Esophagus squamous epithelium (tissue), 5 donors: ENCODE results near the gene IRF2BP2. TPM values are rescaled to one million over a fixed set of nuclear protein-coding genes. Genes with fewer than 3 reads are reported as not detected.

Experiments
- DNase-seq: peaks from one replicate; lab custom pipeline; 2025; lab: John Stamatoyannopoulos, UW
- H3K27ac ChIP-seq, 4 donors: fragments of 200-600 bp; sonication (generic); one replicate each; pipeline ENCODE4 v1.5.1; 2016 to 2019; ENCODE audit warnings: mild to moderate bottlenecking in 1 of 4
- H3K27me3 ChIP-seq, 4 donors: fragments of 200-600 bp; sonication (generic); 1 replicate in 3 of 4; 2 replicates in 1 of 4; pipeline versions ENCODE4 v1.5.1 to v1.6.0; 2017 to 2021; ENCODE audit warnings: antibody characterized with exemption in 1 of 4
- H3K36me3 ChIP-seq, 3 donors: fragments of 200-600 bp; sonication (generic); one replicate each; pipeline ENCODE4 v1.5.1; 2016 to 2019
- H3K4me1 ChIP-seq, 3 donors: fragments of 200-600 bp; sonication (generic); one replicate each; pipeline ENCODE4 v1.5.1; 2017 to 2019
- H3K4me3 ChIP-seq, 4 donors: fragments of 200-600 bp; sonication (generic); 1 replicate in 3 of 4; 2 replicates in 1 of 4; pipeline ENCODE4 v1.5.1; 2016 to 2019; ENCODE audit warnings: mild to moderate bottlenecking in 2 of 4, moderate library complexity in 1 of 4
- H3K9me3 ChIP-seq, 3 donors: fragments of 200-600 bp; sonication (generic); one replicate each; pipeline ENCODE4 v1.5.1; 2016 to 2019
- POLR2A ChIP-seq, 4 donors: fragments of 450-650 bp; IDR thresholded peaks; one replicate each; pipeline ENCODE4 v1.6.1; 2017; ENCODE audit warnings: antibody characterized with exemption in 4 of 4, mild to moderate bottlenecking in 4 of 4, moderate library complexity in 3 of 4
- WGBS, 2 donors: methylation state at CpG; one replicate each; pipeline ENCODE4 v1.1.5; 2018; 5-methylcytosine and 5-hydroxymethylcytosine counted together
- intact Hi-C: fragments of 100-400 bp; cut with DNase I; formaldehyde crosslinking; loops from one replicate; pipeline ENCODE4 v1.15.0; 2022
- total RNA-seq, 4 donors: library from RNA; depleted of rRNA; stranded (reverse); fragments of >200 nt; gene quantifications; one replicate each; pipeline ENCODE4 v1.1.0, GENCODE V29; 2016
- TF ChIP-seq, protein P1 (sequence below), 6 experiments: fragments of 450-650 bp in 4 of 6; fragments of 200-600 bp in 2 of 6; sonication (generic) in 2 of 6; IDR thresholded peaks; one replicate each; pipeline ENCODE4 v1.5.1; 2016 to 2019; ENCODE audit warnings: antibody characterized with exemption in 6 of 6, mild to moderate bottlenecking in 4 of 6, moderate library complexity in 4 of 6
- donor health status: DM: yes; HTN: yes; CAD: no.

IRF2BP2 gene
- total RNA-seq, 4 donors from 2014 or later, result 52.5 to 66.8 (median 57.6) TPM

DNA sequence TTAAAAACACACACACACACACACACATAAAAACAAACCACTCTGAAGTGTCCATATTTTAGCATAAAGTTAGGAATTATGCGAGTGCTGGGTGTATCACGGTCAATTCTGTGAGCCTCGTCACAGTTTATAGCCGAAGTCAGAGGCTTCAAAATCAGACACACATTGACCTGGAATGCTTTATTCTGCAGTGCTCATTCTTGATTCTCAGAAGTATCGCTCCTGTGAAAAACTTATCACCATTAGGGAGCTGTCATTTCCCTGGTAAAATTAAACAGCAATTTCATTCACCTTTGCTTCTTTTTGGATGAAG, 8.7 kb upstream of the IRF2BP2 start:
- Histone ChIP-seq H3K27ac (peak overlapping the region; percentile 15 to 65 (median 24)), H3K27me3 (no peaks in the 10 kb centered on the region), H3K4me3 (no peak overlapping the region), H3K36me3 (no peaks in the 10 kb centered on the region), H3K9me3 (no peaks in the 10 kb centered on the region), H3K4me1 (peaks cover 15 to 52% (median 26%) of the 10 kb centered on the region in 3 donors)
- no peak for TF ChIP-seq POLR2A (IDR thresholded peaks at IDR 0.05)
- WGBS, 2 donors, result 48 to 49% methylated on average over 5 of the region's 5 CpGs
- no peak for DNase-seq
- intact Hi-C loops, result loop anchor here (10.0 kb wide), 1 partner anchor 376 kb away; no protein-coding TSS in a partner anchor

DNA sequence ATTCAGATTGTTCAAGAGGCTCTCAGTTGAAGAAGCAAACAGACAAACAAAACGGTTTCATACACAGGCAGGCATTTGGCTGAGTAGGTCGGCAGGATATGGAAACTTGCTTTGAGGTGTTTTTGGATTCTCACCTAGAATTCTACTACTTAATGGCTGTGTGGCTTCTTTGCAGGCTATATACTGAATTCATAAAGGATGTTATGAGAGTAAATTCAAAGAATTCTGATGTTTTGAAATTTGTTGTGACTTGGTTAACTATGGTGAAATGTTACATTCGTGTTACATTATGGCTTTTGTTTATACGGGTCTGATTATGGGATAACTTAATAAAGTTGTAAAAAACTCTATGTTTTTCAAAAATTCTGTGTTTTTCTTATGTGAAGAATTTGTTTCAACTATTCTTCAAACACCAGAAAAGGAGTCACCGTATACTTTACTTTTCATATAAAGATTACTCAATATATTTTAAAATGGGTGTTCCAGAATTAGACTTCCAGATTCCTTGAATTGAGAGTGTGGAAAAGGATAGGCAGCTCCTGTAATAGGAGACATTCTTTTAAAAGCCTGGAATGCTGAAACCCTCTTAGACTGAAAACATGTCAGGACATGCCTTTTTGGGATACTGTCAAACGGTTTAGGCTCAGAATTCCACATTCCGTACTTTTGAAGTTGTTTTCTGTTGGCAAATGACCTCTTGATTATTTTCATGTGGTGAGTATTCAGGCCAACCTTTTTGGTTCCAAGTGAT, 8.2 kb upstream of the IRF2BP2 start:
- H3K4me1 ChIP-seq, result peaks cover 21 to 57% (median 31%) of the 10 kb centered on the region in 3 donors
- TF ChIP-seq, protein P1, sequence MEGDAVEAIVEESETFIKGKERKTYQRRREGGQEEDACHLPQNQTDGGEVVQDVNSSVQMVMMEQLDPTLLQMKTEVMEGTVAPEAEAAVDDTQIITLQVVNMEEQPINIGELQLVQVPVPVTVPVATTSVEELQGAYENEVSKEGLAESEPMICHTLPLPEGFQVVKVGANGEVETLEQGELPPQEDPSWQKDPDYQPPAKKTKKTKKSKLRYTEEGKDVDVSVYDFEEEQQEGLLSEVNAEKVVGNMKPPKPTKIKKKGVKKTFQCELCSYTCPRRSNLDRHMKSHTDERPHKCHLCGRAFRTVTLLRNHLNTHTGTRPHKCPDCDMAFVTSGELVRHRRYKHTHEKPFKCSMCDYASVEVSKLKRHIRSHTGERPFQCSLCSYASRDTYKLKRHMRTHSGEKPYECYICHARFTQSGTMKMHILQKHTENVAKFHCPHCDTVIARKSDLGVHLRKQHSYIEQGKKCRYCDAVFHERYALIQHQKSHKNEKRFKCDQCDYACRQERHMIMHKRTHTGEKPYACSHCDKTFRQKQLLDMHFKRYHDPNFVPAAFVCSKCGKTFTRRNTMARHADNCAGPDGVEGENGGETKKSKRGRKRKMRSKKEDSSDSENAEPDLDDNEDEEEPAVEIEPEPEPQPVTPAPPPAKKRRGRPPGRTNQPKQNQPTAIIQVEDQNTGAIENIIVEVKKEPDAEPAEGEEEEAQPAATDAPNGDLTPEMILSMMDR (IDR thresholded peaks at IDR 0.05), result no peak
- TF ChIP-seq POLR2A (IDR thresholded peaks at IDR 0.05), result no peak
- H3K9me3 ChIP-seq, result no peaks in the 10 kb centered on the region
- no peaks in the 10 kb centered on the region for H3K27me3 ChIP-seq
- WGBS, 2 donors, result 45 to 54% methylated on average over 7 of the region's 7 CpGs
- no peak overlapping the region for H3K4me3 ChIP-seq
- intact Hi-C loops, result loop anchor here (10.0 kb wide), 1 partner anchor 377 kb away; no protein-coding TSS in a partner anchor
- H3K27ac ChIP-seq, result peak overlapping the region; percentile 15 to 65 (median 24)
- DNase-seq, result no peak
- H3K36me3 ChIP-seq, result no peaks in the 10 kb centered on the region

DNA sequence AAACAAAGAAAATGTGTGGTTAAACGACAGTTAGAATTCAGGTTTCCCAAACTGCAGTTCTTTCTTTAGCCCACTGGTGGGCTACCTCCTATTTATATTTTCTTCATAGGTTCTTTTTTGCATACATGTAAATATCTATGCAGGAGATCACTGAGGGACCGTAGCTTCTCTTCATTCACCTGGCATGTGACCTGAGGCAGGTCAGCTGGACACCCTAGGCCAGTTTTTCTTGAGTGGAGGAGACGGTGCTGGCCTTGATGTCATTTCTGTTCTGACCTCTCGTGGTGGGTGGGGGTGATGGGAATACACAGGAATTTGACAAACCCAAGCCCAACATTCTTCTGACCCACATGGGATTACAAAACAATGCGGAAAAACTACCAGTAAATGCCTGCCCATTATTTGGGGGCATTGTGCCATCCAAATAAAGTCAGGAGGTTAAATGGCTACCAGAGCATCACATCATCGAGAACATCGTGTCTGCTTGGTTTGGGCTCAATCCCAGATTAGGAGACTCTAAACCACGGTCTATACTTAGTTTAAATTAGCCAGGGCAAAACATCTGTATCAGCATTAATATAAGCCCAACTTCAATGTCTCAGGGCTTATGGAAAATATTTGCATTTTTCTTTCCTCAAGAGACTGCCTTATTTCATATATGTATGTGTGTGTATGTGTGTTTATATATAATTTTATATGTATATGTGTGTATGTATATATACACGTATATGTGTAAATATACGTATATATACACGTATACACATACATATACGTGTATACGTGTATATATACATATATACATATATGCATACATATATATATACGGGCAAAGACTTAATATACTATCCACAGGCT, 7.4 kb upstream of the IRF2BP2 start:
- H3K27ac ChIP-seq, result peak overlapping the region; percentile 15 to 72 (median 40)
- intact Hi-C loops, result loop anchor here (10.0 kb wide), 1 partner anchor 377 kb away; no protein-coding TSS in a partner anchor
- H3K36me3 ChIP-seq, result no peaks in the 10 kb centered on the region
- whole genome bisulfite sequencing, 2 donors, result 71 to 81% methylated on average over 14 of the region's 14 CpGs
- H3K9me3 ChIP-seq, result no peaks in the 10 kb centered on the region
- no peak for DNase-seq
- peaks cover 29 to 65% (median 37%) of the 10 kb centered on the region in 3 donors for H3K4me1 ChIP-seq
- H3K4me3 ChIP-seq, result no peak overlapping the region
- no peaks in the 10 kb centered on the region for H3K27me3 ChIP-seq
- no peak for TF ChIP-seq POLR2A (IDR thresholded peaks at IDR 0.05)
- TF ChIP-seq, protein P1 (IDR thresholded peaks at IDR 0.05), result no peak

DNA sequence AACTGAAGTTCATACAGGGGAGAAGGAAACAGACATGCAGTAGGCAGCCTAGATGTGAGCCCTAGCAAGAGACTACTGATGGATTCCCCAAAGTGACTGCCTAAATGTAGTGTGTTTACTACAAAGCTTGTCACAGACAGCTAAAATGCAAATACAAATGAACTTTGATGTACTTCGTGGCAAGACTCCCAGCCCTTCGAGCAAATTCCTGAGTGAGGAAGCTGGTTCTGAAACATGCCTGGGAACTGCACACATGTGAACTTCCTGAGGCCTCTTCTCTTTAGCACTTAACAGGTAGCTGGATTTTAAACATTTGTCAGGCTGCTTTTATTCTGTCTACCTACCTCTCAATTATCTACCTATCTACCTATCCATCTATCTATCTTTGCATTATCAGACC, 6.7 kb upstream of the IRF2BP2 start:
- Histone ChIP-seq H3K9me3 (no peaks in the 10 kb centered on the region), H3K27me3 (no peaks in the 10 kb centered on the region), H3K36me3 (no peaks in the 10 kb centered on the region), H3K4me3 (no peak overlapping the region), H3K27ac (peak overlapping the region; percentile 15 to 72 (median 40)), H3K4me1 (peaks cover 36 to 68% (median 44%) of the 10 kb centered on the region in 3 donors)
- intact Hi-C loops, result loop anchor here (10.0 kb wide), 1 partner anchor 378 kb away; no protein-coding TSS in a partner anchor
- DNase-seq, result no peak
- WGBS, 2 donors, result 3 to 18% methylated on average over 2 of the region's 2 CpGs
- no peak for TF ChIP-seq POLR2A (IDR thresholded peaks at IDR 0.05)
- TF ChIP-seq, protein P1 (IDR thresholded peaks at IDR 0.05), result no peak

DNA sequence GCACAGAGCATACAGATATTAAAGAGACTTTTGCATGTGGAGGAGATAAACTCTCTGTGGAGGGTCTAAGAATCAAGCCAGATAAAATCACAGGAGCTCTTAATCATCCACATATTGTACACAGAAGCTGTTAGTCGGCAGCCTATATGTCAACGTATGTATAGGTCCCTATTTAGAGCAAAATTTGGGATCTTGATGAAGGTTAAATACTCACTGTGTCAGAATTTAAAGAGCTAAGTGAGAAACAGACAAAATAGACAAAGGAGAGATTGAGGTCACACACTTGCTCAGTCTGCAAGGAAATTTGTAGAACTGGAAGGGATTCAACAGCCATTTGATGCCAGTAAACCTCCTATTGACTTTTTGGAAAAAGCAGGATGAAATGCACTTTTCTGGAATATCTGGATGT, 4.1 kb upstream of the IRF2BP2 start:
- no peaks in the 10 kb centered on the region for H3K9me3 ChIP-seq
- no peaks in the 10 kb centered on the region for H3K36me3 ChIP-seq
- WGBS, 2 donors, result 39 to 64% methylated on average over 2 of the region's 2 CpGs
- H3K27me3 ChIP-seq, result no peaks in the 10 kb centered on the region
- peak overlapping the region; percentile 99 to 100 (median 100) for H3K27ac ChIP-seq
- peaks cover 42 to 72% (median 48%) of the 10 kb centered on the region in 3 donors for H3K4me1 ChIP-seq
- intact Hi-C loops, result loop anchor here (10.0 kb wide), 1 partner anchor 381 kb away; no protein-coding TSS in a partner anchor
- no peak for TF ChIP-seq POLR2A (IDR thresholded peaks at IDR 0.05)
- TF ChIP-seq, protein P1 (IDR thresholded peaks at IDR 0.05), result no peak
- no peak for DNase-seq
- H3K4me3 ChIP-seq, result no peak overlapping the region
